ENCODE measurements around the gene GNAO1.
"Not testable (repeated sequence)": the region's sequence is repeated elsewhere in the genome, so short reads cannot be mapped to it uniquely, and the experiment has no call there.

GNAO1 gene

GRCh38 chr16:56389554-56389953, 198.3 kb downstream of the GNAO1 start:
- no peak overlapping the region for H3K4me3 ChIP-seq (replicated peaks; ENCODE audit: insufficient read depth, low read length)
- DNase-seq (ENCODE audit: low read depth in 1 of 2, low spot score in 1 of 2): no peak
- H3K27ac ChIP-seq (replicated peaks): no peak overlapping the region
- no peaks in the 10 kb centered on the region for H3K27me3 ChIP-seq (ENCODE audit: insufficient read depth, poor library complexity, severe bottlenecking)
- no peak for TF ChIP-seq GABPA (IDR thresholded peaks at IDR 0.05; ENCODE audit: low read depth)
- no peak for TF ChIP-seq SPI1 (IDR thresholded peaks at IDR 0.05; ENCODE audit: borderline replicate concordance, low read depth)
- TF ChIP-seq POLR2AphosphoS5 (IDR thresholded peaks at IDR 0.05; ENCODE audit: low read depth): no peak
- TF ChIP-seq CTCF (IDR thresholded peaks at IDR 0.05; ENCODE audit: insufficient read depth, low read length): no peak
- TF ChIP-seq REST (IDR thresholded peaks at IDR 0.05; ENCODE audit: insufficient replicate concordance, low read depth): no peak

GRCh38 chr16:56396724-56397123, 205.4 kb downstream of the GNAO1 start:
- DNase-seq (ENCODE audit: low read depth in 1 of 2, low spot score in 1 of 2); H3K4me3 ChIP-seq (replicated peaks; ENCODE audit: insufficient read depth, low read length); H3K27ac ChIP-seq (replicated peaks); H3K27me3 ChIP-seq (ENCODE audit: insufficient read depth, poor library complexity, severe bottlenecking): not testable (repeated sequence)

GRCh38 chr16:56399047-56399446, 207.8 kb downstream of the GNAO1 start:
- no peak overlapping the region for H3K4me3 ChIP-seq (replicated peaks; ENCODE audit: insufficient read depth, low read length)
- no peaks in the 10 kb centered on the region for H3K27me3 ChIP-seq (ENCODE audit: insufficient read depth, poor library complexity, severe bottlenecking)
- no peak for DNase-seq (ENCODE audit: low read depth in 1 of 2, low spot score in 1 of 2)
- no peak overlapping the region for H3K27ac ChIP-seq (replicated peaks)
- TF ChIP-seq CTCF (IDR thresholded peaks at IDR 0.05; ENCODE audit: insufficient read depth, low read length) (no peak), GABPA (IDR thresholded peaks at IDR 0.05; ENCODE audit: low read depth) (no peak), REST (IDR thresholded peaks at IDR 0.05; ENCODE audit: insufficient replicate concordance, low read depth) (no peak), SPI1 (IDR thresholded peaks at IDR 0.05; ENCODE audit: borderline replicate concordance, low read depth) (no peak), POLR2AphosphoS5 (IDR thresholded peaks at IDR 0.05; ENCODE audit: low read depth) (no peak)

GRCh38 chr16:56399486-56399885, 208.2 kb downstream of the GNAO1 start:
- no peak overlapping the region for H3K27ac ChIP-seq (replicated peaks)
- DNase-seq (ENCODE audit: low read depth in 1 of 2, low spot score in 1 of 2): no peak
- TF ChIP-seq POLR2AphosphoS5 (IDR thresholded peaks at IDR 0.05; ENCODE audit: low read depth) (no peak), CTCF (IDR thresholded peaks at IDR 0.05; ENCODE audit: insufficient read depth, low read length) (no peak), SPI1 (IDR thresholded peaks at IDR 0.05; ENCODE audit: borderline replicate concordance, low read depth) (no peak), GABPA (IDR thresholded peaks at IDR 0.05; ENCODE audit: low read depth) (no peak), REST (IDR thresholded peaks at IDR 0.05; ENCODE audit: insufficient replicate concordance, low read depth) (no peak)
- H3K27me3 ChIP-seq (ENCODE audit: insufficient read depth, poor library complexity, severe bottlenecking): no peaks in the 10 kb centered on the region
- no peak overlapping the region for H3K4me3 ChIP-seq (replicated peaks; ENCODE audit: insufficient read depth, low read length)
